Measurements from ENCODE around the gene DELE1.

The DELE1 gene

DNA sequence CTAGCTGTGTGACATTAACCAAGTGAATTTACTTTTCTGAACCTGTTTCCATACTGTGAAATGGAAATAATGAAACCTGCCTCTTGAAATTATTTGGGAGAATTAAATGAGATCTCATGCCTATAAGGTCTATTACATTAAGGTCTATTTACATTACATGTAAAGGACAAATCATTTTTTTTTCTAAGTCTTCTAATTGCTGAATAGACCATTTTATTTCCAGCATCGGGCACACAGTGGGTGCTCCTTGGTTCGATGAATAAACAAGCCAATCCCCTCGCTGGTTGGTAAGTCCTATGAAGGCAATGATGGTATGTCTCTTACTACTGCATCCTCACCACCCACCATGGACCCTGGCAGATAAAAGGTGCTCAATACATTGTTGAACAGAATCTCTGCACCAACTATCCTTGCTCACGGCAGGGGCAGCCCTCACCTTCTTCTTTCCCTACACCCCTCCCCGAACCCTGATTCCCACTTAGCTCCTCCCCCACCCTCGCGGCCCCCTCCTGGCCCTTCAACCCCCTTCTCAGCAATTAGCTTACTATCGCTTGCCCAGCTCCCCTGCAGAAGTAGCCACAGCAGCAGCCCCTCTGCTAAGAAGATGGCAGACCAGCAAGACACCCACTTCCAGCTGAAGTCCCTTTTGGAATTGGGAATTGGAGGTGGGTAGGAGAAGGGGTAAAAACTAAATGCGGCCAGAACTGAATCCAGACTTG is 48.5 kb upstream of the DELE1 start:
- no peak for ATAC-seq (ENCODE audit: insufficient read depth, low read depth)
- no peaks in the 10 kb centered on the region for H3K36me3 ChIP-seq (ENCODE audit: insufficient read depth, low read length)
- peaks cover 13% of the 10 kb centered on the region for H4K20me1 ChIP-seq (ENCODE audit: insufficient read depth, low read length)
- H3K79me2 ChIP-seq (ENCODE audit: insufficient read depth, low read length): no peaks in the 10 kb centered on the region
- no peak overlapping the region for H3K4me3 ChIP-seq (ENCODE audit: low read depth in 1 of 2, low read length in 2 of 2)
- no peak overlapping the region for H3K9ac ChIP-seq (ENCODE audit: low read depth, low read length)
- no peaks in the 10 kb centered on the region for H3K9me3 ChIP-seq (ENCODE audit: insufficient read depth, low read length, severe bottlenecking)
- peaks cover 11% of the 10 kb centered on the region for H3K4me1 ChIP-seq (ENCODE audit: insufficient read depth, low read length)
- peaks cover 26% of the 10 kb centered on the region for H3K27me3 ChIP-seq (ENCODE audit: insufficient read depth, low read length, poor library complexity)
- DNase-seq: no peak
- no peak for TF ChIP-seq EZH2 (IDR thresholded peaks at IDR 0.05; ENCODE audit: borderline replicate concordance, low read depth, low read length, severe bottlenecking)
- TF ChIP-seq, protein P1, sequence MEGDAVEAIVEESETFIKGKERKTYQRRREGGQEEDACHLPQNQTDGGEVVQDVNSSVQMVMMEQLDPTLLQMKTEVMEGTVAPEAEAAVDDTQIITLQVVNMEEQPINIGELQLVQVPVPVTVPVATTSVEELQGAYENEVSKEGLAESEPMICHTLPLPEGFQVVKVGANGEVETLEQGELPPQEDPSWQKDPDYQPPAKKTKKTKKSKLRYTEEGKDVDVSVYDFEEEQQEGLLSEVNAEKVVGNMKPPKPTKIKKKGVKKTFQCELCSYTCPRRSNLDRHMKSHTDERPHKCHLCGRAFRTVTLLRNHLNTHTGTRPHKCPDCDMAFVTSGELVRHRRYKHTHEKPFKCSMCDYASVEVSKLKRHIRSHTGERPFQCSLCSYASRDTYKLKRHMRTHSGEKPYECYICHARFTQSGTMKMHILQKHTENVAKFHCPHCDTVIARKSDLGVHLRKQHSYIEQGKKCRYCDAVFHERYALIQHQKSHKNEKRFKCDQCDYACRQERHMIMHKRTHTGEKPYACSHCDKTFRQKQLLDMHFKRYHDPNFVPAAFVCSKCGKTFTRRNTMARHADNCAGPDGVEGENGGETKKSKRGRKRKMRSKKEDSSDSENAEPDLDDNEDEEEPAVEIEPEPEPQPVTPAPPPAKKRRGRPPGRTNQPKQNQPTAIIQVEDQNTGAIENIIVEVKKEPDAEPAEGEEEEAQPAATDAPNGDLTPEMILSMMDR (IDR thresholded peaks at IDR 0.05; ENCODE audit: borderline replicate concordance, extremely low read depth, low read length, poor library complexity, severe bottlenecking): no peak
- H3K27ac ChIP-seq (ENCODE audit: low read length): no peak overlapping the region
- no peak overlapping the region for H3K4me2 ChIP-seq (ENCODE audit: insufficient read depth, low read length)
- H2AFZ ChIP-seq (ENCODE audit: low read depth, low read length): no peak overlapping the region

DNA sequence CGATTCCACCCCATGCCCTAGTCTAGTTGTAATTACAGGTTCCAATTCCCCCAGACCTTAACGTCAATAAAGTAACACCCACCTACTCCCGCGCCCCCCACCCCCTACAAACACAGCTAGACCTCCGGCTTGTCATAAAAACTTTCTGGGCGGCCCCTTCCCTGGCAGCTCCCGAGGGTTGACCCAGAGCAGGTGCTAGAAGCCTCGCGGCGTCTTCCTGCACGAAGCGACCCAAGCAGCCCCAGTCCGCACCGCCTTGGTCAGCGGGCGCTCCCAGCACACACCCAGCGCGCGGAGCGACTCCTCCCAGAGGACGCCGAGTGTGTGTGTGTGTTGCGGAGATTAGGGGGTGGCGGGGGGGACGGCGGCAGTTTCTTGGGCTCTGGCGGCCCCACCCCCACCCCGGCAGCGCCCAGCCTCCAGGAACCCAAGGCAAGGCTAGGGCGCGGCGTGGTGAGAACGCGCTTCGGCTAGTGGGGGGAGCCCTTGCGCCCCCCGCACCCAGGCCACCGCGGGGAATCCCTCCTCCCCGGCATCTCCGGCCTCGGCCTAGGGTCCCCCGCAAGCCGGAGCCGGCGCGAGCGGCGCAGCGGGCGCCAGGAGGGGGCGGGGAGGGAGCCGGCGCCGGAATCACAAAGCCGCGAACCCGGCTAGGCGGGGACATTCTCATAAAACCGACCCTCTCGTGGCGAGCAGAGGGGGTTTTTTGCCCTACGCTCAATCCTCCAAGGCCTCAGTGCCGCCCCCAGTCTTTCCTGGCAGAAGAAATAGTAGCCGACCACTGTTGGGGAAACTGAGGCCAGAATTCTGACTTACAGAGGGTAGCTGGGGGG is 47.7 kb upstream of the DELE1 start:
- no peaks in the 10 kb centered on the region for H3K79me2 ChIP-seq (ENCODE audit: insufficient read depth, low read length)
- no peak overlapping the region for H2AFZ ChIP-seq (ENCODE audit: low read depth, low read length)
- no peak for DNase-seq
- H3K27ac ChIP-seq (ENCODE audit: low read length): no peak overlapping the region
- H4K20me1 ChIP-seq (ENCODE audit: insufficient read depth, low read length): peaks cover 13% of the 10 kb centered on the region; the same call in 1 of the 2 replicates
- TF ChIP-seq EZH2 (IDR thresholded peaks at IDR 0.05; ENCODE audit: borderline replicate concordance, low read depth, low read length, severe bottlenecking): no peak
- TF ChIP-seq, protein P1 (IDR thresholded peaks at IDR 0.05; ENCODE audit: borderline replicate concordance, extremely low read depth, low read length, poor library complexity, severe bottlenecking): no peak
- no peak overlapping the region for H3K9ac ChIP-seq (ENCODE audit: low read depth, low read length)
- peaks cover 11% of the 10 kb centered on the region for H3K4me1 ChIP-seq (ENCODE audit: insufficient read depth, low read length)
- H3K36me3 ChIP-seq (ENCODE audit: insufficient read depth, low read length): no peaks in the 10 kb centered on the region
- no peak overlapping the region for H3K4me3 ChIP-seq (ENCODE audit: low read depth in 1 of 2, low read length in 2 of 2)
- no peak for ATAC-seq (ENCODE audit: insufficient read depth, low read depth)
- peaks cover 22% of the 10 kb centered on the region for H3K27me3 ChIP-seq (ENCODE audit: insufficient read depth, low read length, poor library complexity)
- H3K4me2 ChIP-seq (ENCODE audit: insufficient read depth, low read length): no peak overlapping the region
- no peaks in the 10 kb centered on the region for H3K9me3 ChIP-seq (ENCODE audit: insufficient read depth, low read length, severe bottlenecking)

DNA sequence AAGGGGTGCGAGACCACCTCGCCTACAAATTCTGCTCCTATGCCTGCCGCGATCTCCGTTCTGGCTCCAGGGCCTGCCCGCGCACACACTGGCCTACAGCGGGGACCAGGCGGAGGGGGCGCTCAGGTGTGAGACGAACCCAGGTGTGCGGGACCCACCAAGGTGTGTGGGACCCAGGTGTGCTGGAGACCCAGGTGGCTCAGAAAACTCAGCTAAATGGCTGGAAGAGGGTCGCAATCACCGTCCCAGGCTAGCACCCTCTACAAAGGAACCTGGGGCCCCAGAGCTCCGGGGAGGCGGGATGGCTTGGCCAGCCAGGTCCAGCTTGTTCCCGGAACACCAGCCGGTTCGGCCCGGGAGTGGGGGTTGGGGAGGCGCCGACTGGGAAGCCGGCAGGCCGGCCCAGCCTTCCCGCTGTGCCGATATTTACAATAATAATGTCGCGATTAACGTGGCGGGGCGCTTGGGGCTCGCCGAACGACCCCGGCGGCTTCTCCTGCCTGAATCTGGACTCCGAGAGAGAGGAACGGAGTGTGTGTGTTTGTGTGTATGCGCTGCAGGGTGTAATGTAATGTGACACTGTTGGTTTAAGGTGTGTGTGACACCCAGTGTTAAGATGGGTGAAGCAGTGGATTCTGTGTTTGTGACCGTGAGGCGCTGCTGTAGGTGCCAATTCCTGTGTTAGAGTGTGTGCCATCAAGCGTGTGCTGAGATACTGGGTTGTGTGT is 46.9 kb upstream of the DELE1 start:
- Histone ChIP-seq H4K20me1 (ENCODE audit: insufficient read depth, low read length) (peaks cover 13% of the 10 kb centered on the region; the same call in 1 of the 2 replicates), H3K9me3 (ENCODE audit: insufficient read depth, low read length, severe bottlenecking) (no peaks in the 10 kb centered on the region), H2AFZ (ENCODE audit: low read depth, low read length) (no peak overlapping the region), H3K27me3 (ENCODE audit: insufficient read depth, low read length, poor library complexity) (peaks cover 22% of the 10 kb centered on the region), H3K4me3 (ENCODE audit: low read depth in 1 of 2, low read length in 2 of 2) (no peak overlapping the region), H3K9ac (ENCODE audit: low read depth, low read length) (no peak overlapping the region), H3K4me1 (ENCODE audit: insufficient read depth, low read length) (peaks cover 11% of the 10 kb centered on the region), H3K36me3 (ENCODE audit: insufficient read depth, low read length) (no peaks in the 10 kb centered on the region), H3K27ac (ENCODE audit: low read length) (no peak overlapping the region), H3K4me2 (ENCODE audit: insufficient read depth, low read length) (no peak overlapping the region), H3K79me2 (ENCODE audit: insufficient read depth, low read length) (no peaks in the 10 kb centered on the region)
- TF ChIP-seq, protein P1 (IDR thresholded peaks at IDR 0.05; ENCODE audit: borderline replicate concordance, extremely low read depth, low read length, poor library complexity, severe bottlenecking): no peak
- TF ChIP-seq EZH2 (IDR thresholded peaks at IDR 0.05; ENCODE audit: borderline replicate concordance, low read depth, low read length, severe bottlenecking): no peak
- no peak for ATAC-seq (ENCODE audit: insufficient read depth, low read depth)
- DNase-seq: no peak
